IPS-18c (cell line): ENCODE measurements around the gene RPP40.
A peak's percentile ranks its signal among the peaks of the same experiment; 100 is the strongest.
"Not testable (repeated sequence)": the region's sequence is repeated elsewhere in the genome, so short reads cannot be mapped to it uniquely, and the experiment has no call there.

Experiments
- H3K4me3 ChIP-seq: 2 replicates; pipeline ENCODE4 v1.7.0; 2013; ENCODE audit warnings: low read depth, mild to moderate bottlenecking, low read length, moderate library complexity; ENCODE audit not compliant: insufficient read depth
- H3K9me3 ChIP-seq: one replicate; pipeline ENCODE4 v1.6.1; 2013; ENCODE audit warnings: mild to moderate bottlenecking, low read length, moderate library complexity; ENCODE audit not compliant: control insufficient read depth, insufficient read depth

Gene RPP40

GRCh38 chr6:5003604-5004372 lies at the start of gene RPP40:
RPP40 (minus strand) TSS chr6:5004037; CDS start chr6:5004002, 35 bp downstream.
- no peaks in the 10 kb centered on the region for H3K9me3 ChIP-seq
- H3K4me3 ChIP-seq, result peak within 1 kb of the TSS; percentile 96

GRCh38 chr6:5053038-5053437 lies 49.2 kb upstream of the RPP40 start:
- no peak overlapping the region for H3K4me3 ChIP-seq
- H3K9me3 ChIP-seq, result peaks cover 7% of the 10 kb centered on the region

- Histone ChIP-seq H3K4me3 (no peak overlapping the region), H3K9me3 (peaks cover 7% of the 10 kb centered on the region)
Observed at GRCh38 chr6:5051394-5051793, 47.6 kb upstream of the RPP40 start.

- Histone ChIP-seq H3K4me3 (no peak overlapping the region), H3K9me3 (peaks cover 6% of the 10 kb centered on the region)
Observed at GRCh38 chr6:5050009-5050408, 46.2 kb upstream of the RPP40 start.

- Histone ChIP-seq H3K4me3 (no peak overlapping the region), H3K9me3 (no peaks in the 10 kb centered on the region)
Observed at GRCh38 chr6:5046430-5046829, 42.6 kb upstream of the RPP40 start.

- no peak overlapping the region for H3K4me3 ChIP-seq
- H3K9me3 ChIP-seq, result no peaks in the 10 kb centered on the region
Observed at GRCh38 chr6:5045416-5045815, 41.6 kb upstream of the RPP40 start.

GRCh38 chr6:5044866-5045265 lies 41.0 kb upstream of the RPP40 start:
- H3K9me3 ChIP-seq, result no peaks in the 10 kb centered on the region
- no peak overlapping the region for H3K4me3 ChIP-seq

GRCh38 chr6:5042436-5042835 lies 38.6 kb upstream of the RPP40 start:
- H3K4me3 ChIP-seq, result no peak overlapping the region
- no peaks in the 10 kb centered on the region for H3K9me3 ChIP-seq

GRCh38 chr6:5041955-5042354 lies 38.1 kb upstream of the RPP40 start:
- no peaks in the 10 kb centered on the region for H3K9me3 ChIP-seq
- H3K4me3 ChIP-seq, result no peak overlapping the region

- no peaks in the 10 kb centered on the region for H3K9me3 ChIP-seq
- peak overlapping the region; percentile 15; the same call in 1 of the 2 replicates for H3K4me3 ChIP-seq
Observed at GRCh38 chr6:5036269-5036668, 32.4 kb upstream of the RPP40 start.

- no peaks in the 10 kb centered on the region for H3K9me3 ChIP-seq
- no peak overlapping the region for H3K4me3 ChIP-seq
Observed at GRCh38 chr6:5034736-5035135, 30.9 kb upstream of the RPP40 start.

- Histone ChIP-seq H3K9me3 (no peaks in the 10 kb centered on the region), H3K4me3 (no peak overlapping the region)
Observed at GRCh38 chr6:5034328-5034727, 30.5 kb upstream of the RPP40 start.

GRCh38 chr6:5033214-5033904 lies 29.5 kb upstream of the RPP40 start:
- not testable (repeated sequence) for H3K4me3 ChIP-seq, H3K9me3 ChIP-seq

GRCh38 chr6:5032706-5033105 lies 28.9 kb upstream of the RPP40 start:
- not testable (repeated sequence) for H3K9me3 ChIP-seq, H3K4me3 ChIP-seq

- no peaks in the 10 kb centered on the region for H3K9me3 ChIP-seq
Observed at GRCh38 chr6:5031150-5031549, 27.3 kb upstream of the RPP40 start.

GRCh38 chr6:5030596-5031136 lies 26.8 kb upstream of the RPP40 start:
- Histone ChIP-seq H3K4me3 (no peak overlapping the region), H3K9me3 (no peaks in the 10 kb centered on the region)

More at GRCh38 chr6:5031150-5031549, 27.3 kb upstream of the RPP40 start:
- H3K4me3 ChIP-seq, result no peak overlapping the region

GRCh38 chr6:5029609-5030008 lies 25.8 kb upstream of the RPP40 start:
- Histone ChIP-seq H3K4me3 (no peak overlapping the region), H3K9me3 (no peaks in the 10 kb centered on the region)

GRCh38 chr6:5028921-5029320 lies 25.1 kb upstream of the RPP40 start:
- Histone ChIP-seq H3K4me3 (no peak overlapping the region), H3K9me3 (no peaks in the 10 kb centered on the region)
